Measurements from ENCODE around the gene SPIRE1. TPM values are rescaled to one million over a fixed set of nuclear protein-coding genes. Genes with fewer than 3 reads are reported as not detected.

Gene SPIRE1
- total RNA-seq, 2 experiments from 2014 or later = 2.8 to 4.4 TPM

DNA sequence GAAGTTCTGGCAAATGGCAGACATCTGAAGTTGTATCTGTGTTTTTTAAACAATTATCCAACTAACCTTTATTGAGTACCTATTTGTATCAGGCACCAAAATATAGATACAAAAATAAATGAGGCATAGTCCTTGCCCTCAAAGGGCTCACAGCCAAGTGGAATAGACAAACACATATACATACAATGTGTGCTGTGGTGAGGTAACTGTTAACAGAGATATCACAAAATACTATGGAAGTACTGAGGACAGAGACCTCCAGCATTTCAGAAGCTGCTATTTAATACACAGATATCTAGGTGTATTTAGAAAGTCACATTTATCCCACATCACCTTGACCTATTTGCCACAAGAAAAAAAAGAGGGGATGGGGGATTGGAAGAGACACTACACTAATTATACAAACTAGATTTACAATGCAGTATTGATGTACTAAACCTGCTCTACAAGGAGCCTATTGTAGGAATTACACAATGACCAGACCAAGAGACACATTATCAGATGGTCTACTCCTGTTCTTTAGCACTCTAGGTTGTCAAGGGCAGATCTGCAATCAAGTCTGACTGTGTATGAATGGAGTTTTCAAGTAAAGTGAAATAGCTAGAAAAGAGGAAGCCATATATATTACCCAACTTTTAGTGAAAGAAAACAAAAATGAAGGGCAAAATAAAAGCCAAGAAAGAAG lies 62.2 kb downstream of the SPIRE1 start:
- H3K27me3 Mint-ChIP-seq = no peaks in the 10 kb centered on the region
- H3K4me3 Mint-ChIP-seq = no peak overlapping the region
- CTCF ChIA-PET = no interaction called here
- H3K36me3 Mint-ChIP-seq (ENCODE audit: low read depth) = no peaks in the 10 kb centered on the region
- intact Hi-C loops (cut with micrococcal nuclease) = no loop called here
- POLR2A ChIA-PET = no interaction called here
- TF ChIP-seq, protein P1, sequence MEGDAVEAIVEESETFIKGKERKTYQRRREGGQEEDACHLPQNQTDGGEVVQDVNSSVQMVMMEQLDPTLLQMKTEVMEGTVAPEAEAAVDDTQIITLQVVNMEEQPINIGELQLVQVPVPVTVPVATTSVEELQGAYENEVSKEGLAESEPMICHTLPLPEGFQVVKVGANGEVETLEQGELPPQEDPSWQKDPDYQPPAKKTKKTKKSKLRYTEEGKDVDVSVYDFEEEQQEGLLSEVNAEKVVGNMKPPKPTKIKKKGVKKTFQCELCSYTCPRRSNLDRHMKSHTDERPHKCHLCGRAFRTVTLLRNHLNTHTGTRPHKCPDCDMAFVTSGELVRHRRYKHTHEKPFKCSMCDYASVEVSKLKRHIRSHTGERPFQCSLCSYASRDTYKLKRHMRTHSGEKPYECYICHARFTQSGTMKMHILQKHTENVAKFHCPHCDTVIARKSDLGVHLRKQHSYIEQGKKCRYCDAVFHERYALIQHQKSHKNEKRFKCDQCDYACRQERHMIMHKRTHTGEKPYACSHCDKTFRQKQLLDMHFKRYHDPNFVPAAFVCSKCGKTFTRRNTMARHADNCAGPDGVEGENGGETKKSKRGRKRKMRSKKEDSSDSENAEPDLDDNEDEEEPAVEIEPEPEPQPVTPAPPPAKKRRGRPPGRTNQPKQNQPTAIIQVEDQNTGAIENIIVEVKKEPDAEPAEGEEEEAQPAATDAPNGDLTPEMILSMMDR (IDR thresholded peaks at IDR 0.05) = no peak
- no peaks in the 10 kb centered on the region for H3K9me3 Mint-ChIP-seq
- DNase-seq = no peak
- no peak overlapping the region for H3K27ac Mint-ChIP-seq
- ATAC-seq = no peak
- peaks cover 23% of the 10 kb centered on the region for H3K4me1 Mint-ChIP-seq (ENCODE audit: low read depth)

DNA sequence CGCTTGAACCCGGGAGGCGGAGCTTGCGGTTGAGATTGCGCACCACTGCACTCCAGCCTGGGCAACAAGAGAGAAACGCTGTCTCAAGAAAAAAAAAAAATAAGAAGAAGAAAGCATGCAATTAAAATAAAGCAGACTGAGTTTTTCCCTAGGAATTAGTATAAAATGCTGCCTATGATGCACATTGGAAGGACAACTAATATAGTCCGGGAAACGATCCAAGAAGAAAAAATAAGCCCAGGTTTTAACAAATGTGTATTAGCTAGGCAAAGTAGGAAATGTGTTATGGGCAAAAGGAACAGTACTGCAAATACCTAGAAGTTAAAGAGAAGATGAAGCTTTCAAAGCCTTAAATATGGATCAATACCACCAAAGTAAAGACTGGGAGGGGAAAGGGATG lies 64.0 kb downstream of the SPIRE1 start:
- H3K4me3 Mint-ChIP-seq = no peak overlapping the region
- TF ChIP-seq, protein P1 (IDR thresholded peaks at IDR 0.05) = no peak
- no peak overlapping the region for H3K27ac Mint-ChIP-seq
- CTCF ChIA-PET = interaction anchor here (1.5 kb wide), 1 partner anchor 201 kb away, joined by 4 read pairs; no protein-coding TSS in a partner anchor
- DNase-seq (no peak), ATAC-seq (no peak)
- H3K4me1 Mint-ChIP-seq (ENCODE audit: low read depth) = peaks cover 20% of the 10 kb centered on the region
- no peaks in the 10 kb centered on the region for H3K9me3 Mint-ChIP-seq
- H3K27me3 Mint-ChIP-seq = no peaks in the 10 kb centered on the region
- POLR2A ChIA-PET = no interaction called here
- H3K36me3 Mint-ChIP-seq (ENCODE audit: low read depth) = no peaks in the 10 kb centered on the region
- intact Hi-C loops (cut with micrococcal nuclease) = no loop called here

DNA sequence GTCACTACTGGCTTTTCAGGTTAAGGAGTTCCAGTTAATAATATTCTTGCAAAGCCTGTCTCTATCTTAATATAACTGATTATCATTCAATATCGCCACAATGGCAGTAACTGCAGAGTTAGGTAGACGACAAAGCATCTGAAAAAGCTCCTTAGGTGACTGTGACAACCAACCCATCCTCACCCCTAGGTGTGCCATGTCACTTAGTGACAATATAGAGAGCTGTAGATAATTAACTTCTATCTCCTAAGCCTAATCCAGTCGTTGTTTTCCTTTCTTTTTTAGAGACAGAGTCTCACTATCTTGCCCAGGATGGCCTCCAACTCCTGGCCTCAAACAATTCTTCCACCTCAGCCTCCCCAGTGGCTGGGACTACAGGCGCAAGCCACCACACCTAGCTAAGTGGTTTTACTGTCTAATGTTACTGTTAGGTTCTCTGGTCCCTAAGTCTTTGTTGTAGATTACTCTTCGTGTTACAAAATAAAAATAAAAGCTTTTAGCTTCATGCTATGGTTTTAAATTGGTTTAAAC lies 65.2 kb downstream of the SPIRE1 start:
- DNase-seq (no peak), ATAC-seq (no peak)
- TF ChIP-seq, protein P1 (IDR thresholded peaks at IDR 0.05) = no peak
- Mint-ChIP-seq H3K4me1 (ENCODE audit: low read depth) (peaks cover 14% of the 10 kb centered on the region), H3K36me3 (ENCODE audit: low read depth) (no peaks in the 10 kb centered on the region), H3K27me3 (no peaks in the 10 kb centered on the region), H3K9me3 (no peaks in the 10 kb centered on the region), H3K4me3 (no peak overlapping the region), H3K27ac (no peak overlapping the region)
- intact Hi-C loops (cut with micrococcal nuclease) = no loop called here
- CTCF ChIA-PET = no interaction called here
- POLR2A ChIA-PET = no interaction called here

DNA sequence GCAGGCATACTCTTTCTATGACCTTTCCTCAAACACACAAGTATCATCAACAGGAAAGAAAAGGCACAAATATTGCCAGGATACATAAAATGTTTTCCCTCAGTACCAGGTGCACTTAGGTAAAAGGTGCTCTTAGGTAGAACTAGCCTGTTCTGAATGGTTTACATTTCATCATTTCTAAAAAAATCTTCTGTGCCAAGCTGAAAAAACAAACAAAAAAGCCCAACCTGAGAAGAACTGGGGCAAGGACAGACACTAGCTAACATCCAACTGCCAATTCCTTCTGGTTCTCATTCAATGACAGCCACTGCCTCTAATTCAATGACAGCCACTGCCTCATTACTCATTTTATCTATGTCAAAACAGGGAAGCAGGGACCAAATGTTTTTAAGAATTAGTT lies 68.5 kb downstream of the SPIRE1 start:
- H3K27ac Mint-ChIP-seq = no peak overlapping the region
- DNase-seq (no peak), ATAC-seq (no peak)
- no peaks in the 10 kb centered on the region for H3K27me3 Mint-ChIP-seq
- no peaks in the 10 kb centered on the region for H3K9me3 Mint-ChIP-seq
- TF ChIP-seq, protein P1 (IDR thresholded peaks at IDR 0.05) = no peak
- intact Hi-C loops (cut with micrococcal nuclease) = no loop called here
- no peak overlapping the region for H3K4me3 Mint-ChIP-seq
- ChIA-PET CTCF (no interaction called here), POLR2A (no interaction called here)
- no peaks in the 10 kb centered on the region for H3K36me3 Mint-ChIP-seq (ENCODE audit: low read depth)
- no peaks in the 10 kb centered on the region for H3K4me1 Mint-ChIP-seq (ENCODE audit: low read depth)

DNA sequence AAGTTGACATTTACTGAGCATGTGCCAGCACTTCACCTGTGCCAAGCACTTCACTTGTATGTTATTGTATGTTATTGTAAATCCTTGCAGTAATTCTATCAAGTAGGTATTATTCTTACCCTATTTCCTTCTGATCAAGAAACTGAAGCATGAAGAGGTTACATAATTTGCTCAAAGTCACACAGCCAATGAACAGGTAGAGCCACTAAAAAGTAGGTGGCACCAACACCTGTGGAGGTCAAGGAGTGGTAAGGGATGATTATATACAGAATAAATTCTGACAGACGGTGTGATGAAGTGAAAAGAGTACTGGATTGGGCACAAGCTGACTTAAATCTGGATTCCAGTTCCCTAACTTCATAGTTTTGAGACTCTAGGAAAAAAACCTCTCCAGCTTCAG lies 71.0 kb downstream of the SPIRE1 start:
- Mint-ChIP-seq H3K4me3 (no peak overlapping the region), H3K36me3 (ENCODE audit: low read depth) (no peaks in the 10 kb centered on the region), H3K9me3 (no peaks in the 10 kb centered on the region), H3K27me3 (no peaks in the 10 kb centered on the region), H3K27ac (no peak overlapping the region), H3K4me1 (ENCODE audit: low read depth) (no peaks in the 10 kb centered on the region)
- ATAC-seq (no peak), DNase-seq (no peak)
- POLR2A ChIA-PET = no interaction called here
- intact Hi-C loops (cut with micrococcal nuclease) = no loop called here
- CTCF ChIA-PET = no interaction called here
- TF ChIP-seq, protein P1 (IDR thresholded peaks at IDR 0.05) = no peak
